Activated CD4-positive, alpha-beta memory T cell treated with anti-CD3 and anti-CD28 coated beads, Interleukin-2, amount 10 ng/mL, durations not matched to agents 7 days and 5 days (primary cell): ENCODE data around the gene NCOR2. TPM values are rescaled to one million over a fixed set of nuclear protein-coding genes. Genes with fewer than 3 reads are reported as not detected.

Source experiments
- CTCF ChIA-PET: fragments of 350-600 bp; sonication (Branson Sonifier 250); formaldehyde crosslinking; loops from one replicate; lab custom pipeline; 2021; ENCODE audit warnings: antibody characterized with exemption, inconsistent platforms; lab: Charles Lee
- POLR2A ChIA-PET: fragments of 350-600 bp; sonication (Branson Sonifier 250); formaldehyde crosslinking; loops from one replicate; lab custom pipeline; 2021; ENCODE audit warnings: antibody characterized with exemption; lab: Charles Lee
- DNase-seq: peaks from one replicate; pipeline ENCODE4 v3.0.0-alpha.2; 2020
- H3K27ac Mint-ChIP-seq: one replicate; pipeline ENCODE4 v1.8.0; 2021; ENCODE audit warnings: mild to moderate bottlenecking, mixed read lengths
- H3K27me3 Mint-ChIP-seq: one replicate; pipeline ENCODE4 v1.8.0; 2021; ENCODE audit warnings: mixed read lengths
- H3K36me3 Mint-ChIP-seq: one replicate; pipeline ENCODE4 v1.8.0; 2021; ENCODE audit warnings: low read depth, mixed read lengths
- H3K4me1 Mint-ChIP-seq: one replicate; pipeline ENCODE4 v1.8.0; 2021; ENCODE audit warnings: mixed read lengths
- H3K4me3 Mint-ChIP-seq: one replicate; pipeline ENCODE4 v1.8.0; 2021; ENCODE audit warnings: mild to moderate bottlenecking, mixed read lengths
- H3K9me3 Mint-ChIP-seq: one replicate; pipeline ENCODE4 v1.8.0; 2021; ENCODE audit warnings: mixed read lengths
- total RNA-seq, 2 experiments: library from RNA; stranded (reverse); gene quantifications; one replicate each; pipeline ENCODE4 v1.2.3, GENCODE V29; 2021

NCOR2 gene
- total RNA-seq, 2 experiments from 2014 or later = 88.9 to 90.8 TPM

DNA sequence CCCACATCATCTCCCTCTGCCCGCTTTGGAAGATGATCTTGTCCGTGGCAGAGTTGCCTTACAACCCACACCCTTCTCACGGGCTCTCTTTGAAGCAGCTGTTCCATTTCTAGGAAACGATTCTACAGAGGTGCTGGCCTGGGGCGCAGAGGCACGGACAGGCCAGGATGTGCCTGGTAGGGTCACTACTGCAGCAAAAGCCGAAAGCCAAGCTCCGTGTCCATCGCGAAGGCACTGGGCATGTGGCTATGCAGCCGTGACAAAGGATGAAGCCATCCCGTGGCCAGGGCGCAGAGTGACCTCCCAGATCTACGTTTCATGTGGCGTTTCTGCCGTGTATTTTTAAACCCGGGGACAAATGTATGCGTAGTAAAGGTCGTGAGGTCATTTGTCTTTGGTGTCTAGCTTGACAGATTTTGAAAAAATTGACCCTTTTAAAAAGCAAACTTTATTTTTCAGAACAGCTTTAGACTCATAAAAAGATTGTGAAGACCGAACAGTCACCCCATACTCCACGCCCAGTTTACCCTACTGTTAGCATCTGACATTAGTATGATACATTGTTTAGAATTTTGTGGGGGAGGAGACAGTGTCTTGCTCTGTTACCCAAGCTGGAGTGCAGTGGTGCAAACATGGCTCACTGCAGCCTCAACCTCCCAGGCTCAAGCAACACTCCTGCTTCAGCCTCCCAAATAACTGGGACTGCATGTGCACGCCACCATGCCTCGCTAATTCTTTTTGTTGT, 40.4 kb upstream of the NCOR2 start:
- Mint-ChIP-seq H3K4me1 (peaks cover 15% of the 10 kb centered on the region), H3K27me3 (peaks cover 23% of the 10 kb centered on the region), H3K36me3 (no peaks in the 10 kb centered on the region), H3K9me3 (no peaks in the 10 kb centered on the region), H3K27ac (no peak overlapping the region), H3K4me3 (no peak overlapping the region)
- CTCF ChIA-PET = no interaction called here
- POLR2A ChIA-PET = no interaction called here
- no peak for DNase-seq

DNA sequence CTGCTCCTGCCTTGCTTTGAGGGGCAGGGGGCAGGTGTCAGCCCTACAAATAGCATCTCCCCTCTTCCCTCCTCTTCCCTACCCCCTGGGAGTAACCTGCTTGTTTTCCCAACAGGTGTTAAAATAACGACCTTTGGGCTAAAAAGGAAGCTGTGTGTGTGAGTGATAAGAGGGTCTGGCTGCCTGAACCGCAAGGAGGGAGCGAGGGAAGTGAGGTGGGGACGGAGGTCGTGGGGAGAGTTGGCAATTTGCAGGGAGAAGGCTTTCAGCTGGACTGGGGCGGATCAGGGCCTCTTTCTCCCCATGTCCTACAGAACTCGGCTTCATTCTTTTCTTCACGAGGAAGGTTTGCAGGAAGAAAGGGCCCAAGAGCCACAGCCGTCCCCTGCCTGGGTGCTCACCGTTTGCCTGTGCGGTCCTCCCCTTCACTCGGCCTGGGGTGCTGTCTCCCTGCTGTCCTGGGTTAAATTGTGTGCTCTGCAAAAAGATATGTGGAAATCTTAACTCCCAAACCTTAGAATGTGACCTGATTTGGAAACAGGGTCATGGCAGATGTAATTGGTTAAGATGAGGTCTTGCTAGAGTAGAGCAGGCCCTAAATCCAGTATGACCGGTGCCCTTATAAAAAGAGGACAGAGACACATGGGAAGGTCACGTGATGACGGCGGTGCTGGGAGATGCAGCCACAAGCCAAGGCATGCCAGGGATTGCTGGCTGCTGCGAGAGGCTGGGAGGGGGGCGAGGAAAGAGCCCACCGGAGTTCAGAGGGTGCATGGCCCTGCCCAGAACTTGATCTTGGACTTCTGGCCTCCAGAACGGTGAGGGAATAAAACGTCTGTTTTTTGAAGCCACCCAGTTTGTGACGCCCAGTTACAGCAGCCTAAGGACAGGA, 38.7 kb upstream of the NCOR2 start:
- POLR2A ChIA-PET = no interaction called here
- Mint-ChIP-seq H3K27me3 (peaks cover 26% of the 10 kb centered on the region), H3K36me3 (no peaks in the 10 kb centered on the region), H3K9me3 (no peaks in the 10 kb centered on the region), H3K27ac (no peak overlapping the region), H3K4me1 (peaks cover 15% of the 10 kb centered on the region), H3K4me3 (no peak overlapping the region)
- CTCF ChIA-PET = no interaction called here
- DNase-seq = no peak

DNA sequence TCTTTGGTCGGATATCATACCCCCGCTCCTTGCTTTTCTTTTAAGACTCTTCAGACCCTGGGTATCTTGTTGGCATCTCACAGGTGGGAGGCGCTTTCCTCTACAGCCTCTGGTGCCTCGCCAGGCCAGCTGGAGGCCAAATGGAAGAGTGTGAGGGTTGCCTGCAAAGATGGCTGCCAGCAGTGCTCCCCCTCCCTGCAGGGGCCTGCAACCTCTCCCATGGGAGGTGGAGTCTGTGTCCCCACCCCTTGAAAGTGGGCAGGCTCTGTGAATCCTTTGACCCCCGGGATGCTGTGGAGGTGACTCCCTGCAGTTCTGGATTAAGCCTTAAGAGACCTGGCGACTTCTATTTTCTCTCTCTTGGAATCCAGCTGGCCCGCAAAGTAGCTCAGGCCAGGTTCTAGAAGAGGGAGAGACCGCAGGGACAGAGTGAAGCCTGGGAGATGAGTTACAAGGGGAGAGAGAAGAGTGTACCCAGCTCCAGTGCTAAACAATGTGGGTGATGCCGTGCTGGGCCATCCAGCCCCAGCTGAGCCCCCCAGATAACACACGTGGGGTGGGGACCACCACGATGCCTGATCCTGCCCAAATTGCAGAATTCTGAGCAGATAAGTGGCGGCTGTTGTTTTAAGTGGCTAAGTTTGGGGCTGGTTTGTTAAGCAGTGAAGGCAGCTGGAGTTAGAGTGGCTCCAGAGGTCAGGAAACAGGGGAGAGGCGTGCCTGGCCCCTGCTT, 37.9 kb upstream of the NCOR2 start:
- Mint-ChIP-seq H3K9me3 (no peaks in the 10 kb centered on the region), H3K36me3 (no peaks in the 10 kb centered on the region), H3K27me3 (peaks cover 26% of the 10 kb centered on the region), H3K27ac (no peak overlapping the region), H3K4me1 (peaks cover 15% of the 10 kb centered on the region), H3K4me3 (no peak overlapping the region)
- no peak for DNase-seq
- ChIA-PET CTCF (no interaction called here), POLR2A (no interaction called here)

DNA sequence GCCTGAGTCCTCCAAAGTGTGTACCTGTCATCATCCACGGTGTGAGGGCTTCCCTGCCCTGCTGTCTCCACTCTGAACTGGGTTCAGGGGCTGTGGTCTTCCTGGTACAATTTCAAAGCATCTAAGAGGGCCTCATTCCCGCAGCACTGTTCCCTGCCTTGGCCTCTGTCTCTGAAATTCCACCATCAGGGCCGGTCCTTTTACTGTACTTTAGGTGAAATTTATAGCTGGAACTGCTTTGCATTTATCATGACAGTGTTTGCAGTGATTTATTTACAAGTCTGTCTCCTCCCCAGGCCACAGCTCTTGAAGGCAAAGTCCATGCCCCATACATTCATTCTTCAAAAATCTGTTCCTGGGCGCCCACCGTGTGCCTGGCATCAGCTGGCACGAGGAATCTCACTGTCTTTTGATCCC, 36.9 kb upstream of the NCOR2 start:
- POLR2A ChIA-PET = no interaction called here
- Mint-ChIP-seq H3K9me3 (no peaks in the 10 kb centered on the region), H3K27ac (no peak overlapping the region), H3K27me3 (peaks cover 22% of the 10 kb centered on the region), H3K4me3 (no peak overlapping the region), H3K4me1 (peaks cover 12% of the 10 kb centered on the region), H3K36me3 (no peaks in the 10 kb centered on the region)
- no peak for DNase-seq
- CTCF ChIA-PET = no interaction called here

DNA sequence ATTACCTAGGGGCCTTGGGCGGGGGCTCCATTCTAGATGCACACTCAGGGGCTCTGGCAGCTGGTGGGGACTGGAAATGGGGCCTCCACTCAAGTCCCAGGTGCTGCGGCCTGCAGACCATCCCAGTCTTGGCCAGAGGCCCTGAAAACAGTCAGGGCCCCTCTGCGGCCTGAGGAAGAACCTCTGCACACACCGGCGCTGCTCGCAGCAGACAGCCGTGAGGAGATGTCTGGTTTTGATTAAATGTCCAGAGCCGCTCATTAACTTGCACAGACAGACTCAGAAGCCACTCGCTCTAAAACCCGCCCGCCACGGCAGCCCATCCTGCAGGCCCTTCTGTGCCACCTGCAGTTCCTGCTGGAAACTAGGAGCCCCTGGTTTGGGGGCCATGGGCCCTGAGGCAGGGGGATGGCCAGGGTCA, 36.4 kb upstream of the NCOR2 start:
- ChIA-PET POLR2A (no interaction called here), CTCF (interaction anchor here (0.5 kb wide), 1 partner anchor 188 kb away, joined by 4 read pairs; no protein-coding TSS in a partner anchor)
- no peak overlapping the region for H3K27ac Mint-ChIP-seq
- no peak overlapping the region for H3K4me3 Mint-ChIP-seq
- H3K9me3 Mint-ChIP-seq = no peaks in the 10 kb centered on the region
- H3K4me1 Mint-ChIP-seq = peaks cover 12% of the 10 kb centered on the region
- DNase-seq = no peak
- H3K36me3 Mint-ChIP-seq = no peaks in the 10 kb centered on the region
- peaks cover 25% of the 10 kb centered on the region for H3K27me3 Mint-ChIP-seq

DNA sequence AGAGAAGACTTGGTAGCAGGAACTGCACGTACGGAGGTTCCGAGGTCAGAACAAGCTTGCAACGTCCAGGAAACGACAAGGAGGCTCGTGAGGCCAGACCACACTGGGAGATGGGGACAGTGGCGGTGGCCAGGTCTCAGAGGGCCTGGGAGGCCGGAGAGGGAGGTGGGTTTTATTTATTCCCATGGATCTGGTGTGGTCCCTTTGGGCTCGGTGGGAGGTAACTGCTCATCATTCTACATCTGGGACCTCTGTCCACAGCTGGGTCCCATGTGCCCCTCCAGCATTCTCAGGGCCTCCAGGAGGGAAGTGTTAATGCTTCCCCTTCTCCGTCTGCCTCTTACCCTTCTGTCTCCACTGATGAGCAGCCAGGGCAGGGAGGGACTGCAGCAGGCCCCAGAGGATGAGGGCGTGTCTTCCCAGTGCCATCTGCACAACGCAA, 35.7 kb upstream of the NCOR2 start:
- ChIA-PET CTCF (no interaction called here), POLR2A (no interaction called here)
- Mint-ChIP-seq H3K27me3 (peaks cover 23% of the 10 kb centered on the region), H3K36me3 (no peaks in the 10 kb centered on the region), H3K4me1 (peaks cover 9% of the 10 kb centered on the region), H3K9me3 (no peaks in the 10 kb centered on the region), H3K4me3 (no peak overlapping the region), H3K27ac (no peak overlapping the region)
- no peak for DNase-seq

DNA sequence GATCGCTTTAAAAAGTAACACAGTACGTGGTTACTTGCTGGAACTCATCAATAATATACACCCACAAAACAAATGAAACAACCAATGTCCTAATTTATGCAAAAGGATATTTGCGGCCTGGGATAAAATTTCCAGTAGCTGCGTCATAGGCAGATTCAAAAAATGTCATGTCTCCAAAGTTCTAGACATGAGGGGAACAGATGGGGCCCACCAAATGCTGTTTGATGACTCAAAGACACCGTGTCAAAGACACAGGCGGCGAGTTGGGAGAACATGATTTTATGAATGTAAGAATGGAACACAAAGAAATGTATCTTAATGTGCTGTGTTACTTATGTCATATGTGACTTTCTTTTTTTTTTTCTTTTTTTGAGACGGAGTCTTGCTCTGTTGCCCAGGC, 34.3 kb upstream of the NCOR2 start:
- Mint-ChIP-seq H3K4me3 (no peak overlapping the region), H3K36me3 (no peaks in the 10 kb centered on the region), H3K4me1 (peaks cover 9% of the 10 kb centered on the region), H3K27ac (no peak overlapping the region), H3K27me3 (peaks cover 22% of the 10 kb centered on the region), H3K9me3 (no peaks in the 10 kb centered on the region)
- ChIA-PET CTCF (no interaction called here), POLR2A (no interaction called here)
- DNase-seq = no peak

DNA sequence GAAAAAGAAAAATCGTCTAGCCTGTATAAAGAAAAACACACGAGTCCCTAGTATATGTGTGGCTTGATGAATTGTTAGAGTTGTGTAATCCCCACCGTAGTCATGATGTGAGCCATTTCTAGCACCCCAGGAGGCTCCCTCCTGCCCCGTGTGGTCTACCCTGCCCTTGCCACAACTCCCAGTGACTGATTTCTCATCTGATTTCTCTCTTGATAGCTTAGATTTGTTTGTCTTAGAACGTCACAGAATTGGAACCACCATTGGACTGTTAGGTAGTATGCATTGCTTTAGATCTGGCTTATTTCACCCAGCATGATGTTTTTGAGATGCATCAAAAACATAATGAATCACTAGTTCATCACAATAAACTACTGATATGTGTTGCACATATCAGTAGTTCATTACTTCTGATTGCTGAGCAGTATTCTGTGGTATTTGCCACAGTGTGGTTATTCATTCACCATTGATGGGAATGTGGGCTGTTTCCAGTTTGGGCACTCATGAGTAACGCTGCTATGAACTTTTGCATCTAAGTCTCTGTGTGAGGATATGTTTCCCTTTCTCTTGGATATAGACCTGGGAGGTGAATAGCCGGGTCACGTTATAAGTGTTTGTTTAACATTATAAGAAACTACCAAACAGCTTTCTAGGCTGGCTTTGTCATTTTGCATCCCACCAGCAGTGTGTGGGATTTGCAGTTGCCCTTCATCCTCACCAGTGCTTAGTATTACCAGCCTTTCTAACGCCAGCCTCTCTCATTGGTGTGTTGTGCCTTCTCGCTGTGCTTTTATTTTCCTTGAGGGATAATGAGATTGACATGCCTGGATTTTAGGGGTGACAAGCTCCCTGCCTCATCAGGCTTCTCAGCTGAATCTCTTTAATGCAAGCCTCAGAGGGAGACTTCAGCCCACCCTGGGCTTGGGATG, 31.9 kb upstream of the NCOR2 start:
- peaks cover 27% of the 10 kb centered on the region for H3K27me3 Mint-ChIP-seq
- DNase-seq = peak; percentile 19
- no peak overlapping the region for H3K27ac Mint-ChIP-seq
- H3K9me3 Mint-ChIP-seq = no peaks in the 10 kb centered on the region
- H3K36me3 Mint-ChIP-seq = no peaks in the 10 kb centered on the region
- H3K4me1 Mint-ChIP-seq = peaks cover 9% of the 10 kb centered on the region
- CTCF ChIA-PET = interaction anchor here (1.1 kb wide), 1 partner anchor 145 kb away, joined by 3 read pairs; no protein-coding TSS in a partner anchor
- no peak overlapping the region for H3K4me3 Mint-ChIP-seq
- POLR2A ChIA-PET = no interaction called here

DNA sequence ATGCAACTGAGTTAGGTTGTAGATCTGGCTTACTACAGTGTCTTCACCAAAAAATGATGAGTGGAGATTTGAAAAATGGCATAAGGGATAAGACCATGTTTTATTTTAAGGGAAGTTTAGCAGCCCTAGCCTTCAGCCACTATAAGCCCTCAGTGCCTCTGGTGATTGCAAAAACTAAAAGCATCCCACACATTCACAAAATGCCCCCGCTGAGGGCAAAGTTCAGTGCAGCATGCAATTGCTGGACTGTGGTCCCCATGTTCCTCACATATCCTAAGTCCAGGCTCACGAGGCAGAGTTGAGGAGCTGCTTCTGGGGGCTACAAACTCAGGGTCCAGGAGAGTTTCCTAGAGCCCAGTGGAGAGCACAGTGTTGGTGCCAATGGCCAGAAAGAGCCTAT, 29.6 kb upstream of the NCOR2 start:
- Mint-ChIP-seq H3K9me3 (no peaks in the 10 kb centered on the region), H3K27me3 (peaks cover 32% of the 10 kb centered on the region), H3K4me3 (no peak overlapping the region), H3K4me1 (peaks cover 9% of the 10 kb centered on the region), H3K27ac (no peak overlapping the region), H3K36me3 (no peaks in the 10 kb centered on the region)
- CTCF ChIA-PET = no interaction called here
- POLR2A ChIA-PET = no interaction called here
- no peak for DNase-seq

DNA sequence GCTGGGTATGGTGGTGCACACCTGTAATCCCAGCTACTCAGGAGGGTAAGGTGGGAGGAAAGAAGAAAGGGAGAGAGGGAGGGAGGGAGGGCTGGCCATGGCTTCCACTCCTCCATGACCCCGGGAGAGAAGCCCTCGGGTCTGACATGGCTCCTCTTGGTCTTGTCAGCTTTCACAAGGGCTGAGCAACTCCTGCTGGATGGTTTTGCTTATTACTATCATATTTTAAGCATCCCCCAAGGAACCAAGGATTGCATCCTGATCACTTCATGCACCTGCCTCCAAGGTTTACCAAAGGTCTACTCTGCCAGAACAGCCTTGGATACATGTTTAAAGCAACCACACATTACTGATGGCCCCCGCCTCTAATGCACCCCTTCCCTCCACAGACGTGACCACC, 28.0 kb upstream of the NCOR2 start:
- CTCF ChIA-PET = no interaction called here
- no peak for DNase-seq
- no peak overlapping the region for H3K4me3 Mint-ChIP-seq
- peaks cover 3% of the 10 kb centered on the region for H3K36me3 Mint-ChIP-seq
- peaks cover 3% of the 10 kb centered on the region for H3K9me3 Mint-ChIP-seq
- no peak overlapping the region for H3K27ac Mint-ChIP-seq
- POLR2A ChIA-PET = no interaction called here
- peaks cover 9% of the 10 kb centered on the region for H3K4me1 Mint-ChIP-seq
- H3K27me3 Mint-ChIP-seq = peaks cover 36% of the 10 kb centered on the region

DNA sequence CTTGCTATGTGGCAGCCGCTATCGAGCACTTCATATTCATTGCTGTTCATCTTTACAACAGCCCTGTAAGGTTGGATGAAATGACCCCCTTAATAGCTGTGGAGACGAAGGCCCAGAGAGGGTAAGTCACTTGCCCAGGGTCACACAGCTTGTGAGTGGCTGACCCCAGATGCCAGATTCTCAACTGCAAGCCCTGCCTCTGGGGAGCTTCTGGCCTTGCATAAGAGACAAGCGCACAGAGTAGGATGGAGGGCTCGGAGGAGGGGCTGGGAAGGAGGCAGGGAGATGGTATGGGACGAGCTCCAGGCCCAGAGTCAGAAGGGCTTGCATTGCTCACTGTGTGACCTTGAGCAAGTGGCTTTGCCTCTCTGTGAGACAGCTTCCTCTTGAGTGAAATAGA, 27.4 kb upstream of the NCOR2 start:
- Mint-ChIP-seq H3K9me3 (peaks cover 6% of the 10 kb centered on the region), H3K4me3 (no peak overlapping the region), H3K27ac (no peak overlapping the region), H3K27me3 (peaks cover 36% of the 10 kb centered on the region), H3K4me1 (peaks cover 9% of the 10 kb centered on the region), H3K36me3 (peaks cover 3% of the 10 kb centered on the region)
- ChIA-PET POLR2A (no interaction called here), CTCF (no interaction called here)
- no peak for DNase-seq

DNA sequence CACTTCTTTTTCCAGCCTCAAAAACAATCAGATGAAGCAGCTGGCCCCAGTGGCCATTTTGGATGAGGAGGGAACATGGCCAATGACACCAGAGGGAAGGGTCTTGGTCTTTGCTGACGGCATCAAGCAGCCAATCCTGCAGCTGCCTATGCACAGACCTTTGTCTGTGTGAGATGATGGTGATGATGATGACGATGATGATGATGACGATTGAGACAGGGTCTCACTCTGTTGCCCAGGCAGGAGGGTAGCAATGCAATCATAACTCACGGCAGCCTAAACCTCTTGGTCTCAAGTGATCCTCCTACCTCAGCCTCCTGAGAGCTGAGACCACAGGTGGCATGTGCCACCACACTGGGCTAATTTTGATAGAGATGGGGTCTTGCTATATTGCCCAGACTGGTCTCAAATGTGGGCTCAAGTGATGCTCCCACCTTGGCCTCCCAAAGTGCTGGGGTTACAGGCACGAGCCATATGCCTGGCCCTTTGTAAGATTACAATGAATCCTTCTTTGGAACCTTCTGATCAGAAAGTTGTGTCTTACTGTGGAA, 26.5 kb upstream of the NCOR2 start:
- H3K4me3 Mint-ChIP-seq = no peak overlapping the region
- H3K36me3 Mint-ChIP-seq = peaks cover 3% of the 10 kb centered on the region
- ChIA-PET CTCF (no interaction called here), POLR2A (no interaction called here)
- H3K27ac Mint-ChIP-seq = no peak overlapping the region
- H3K4me1 Mint-ChIP-seq = peaks cover 8% of the 10 kb centered on the region
- H3K27me3 Mint-ChIP-seq = peaks cover 34% of the 10 kb centered on the region
- H3K9me3 Mint-ChIP-seq = peaks cover 6% of the 10 kb centered on the region
- DNase-seq = no peak
